K562 (cell line): Measurements from ENCODE around the gene PPL. TPM values are rescaled to one million over a fixed set of nuclear protein-coding genes. Genes with fewer than 3 reads are reported as not detected.

Experiments used
- ATAC-seq: fragments of 200-7000 bp; cut with Tn5 transposase; 3 replicates; pipeline ENCODE4 v1.9.1; 2020; ENCODE audit warnings: moderate library complexity
- BruUV-seq: library from RNA; stranded (reverse); fragments of 400-500 nt; replicated peaks from 2 replicates; lab custom pipeline; 2021; lab: Mats Ljungman, UMichigan
- CTCF ChIA-PET: fragments of 300-600 bp; formaldehyde crosslinking; extraction: SDS; loops from one replicate; lab custom pipeline; 2021; ENCODE audit warnings: low intra/inter-chr PET ratio; lab: Yijun Ruan, JAX
- POLR2A ChIA-PET: fragments of 300-600, 350-650 bp; sonication (Branson Sonifier 250); formaldehyde crosslinking; extraction: SDS; loops from one replicate; lab custom pipeline; 2021; ENCODE audit warnings: antibody characterized with exemption, inconsistent platforms; lab: Yijun Ruan, JAX
- DNase-seq, 4 experiments: peaks; one replicate each; pipeline versions ENCODE4 v3.0.0 to v3.0.0-alpha.2; 2011 to 2018; ENCODE audit warnings: low spot score in 3 of 4, mixed read lengths in 3 of 4; ENCODE audit errors: extremely low read depth in 1 of 4
- FAIRE-seq: peaks from 2 replicates; lab custom pipeline; 2011; peaks lifted over from hg19 to GRCh38; lab: Jason Lieb, UNC
- H2AFZ ChIP-seq: 2 replicates; pipeline ENCODE4 v1.6.0; 2011; ENCODE audit warnings: low read depth, low read length, control low read depth, inconsistent platforms
- H3K27ac ChIP-seq: fragments of 200-600 bp; 3 replicates; pipeline ENCODE4 v1.8.0; 2011; ENCODE audit warnings: low read depth, mild to moderate bottlenecking, control low read depth, inconsistent platforms, low read length, moderate library complexity, mixed read lengths; ENCODE audit errors: extremely low read depth
- H3K27me3 ChIP-seq, 2 experiments: fragments of 300-600 bp in 1 of 2; 2 replicates in 1 of 2; 3 replicates in 1 of 2; pipeline versions ENCODE4 v1.6.0 to v1.8.0; 2011; ENCODE audit warnings: inconsistent platforms in 2 of 2, low read length in 2 of 2, mild to moderate bottlenecking in 1 of 2, mixed read lengths in 1 of 2, moderate library complexity in 1 of 2; ENCODE audit not compliant: control insufficient read depth in 2 of 2, insufficient read depth in 2 of 2
- H3K36me3 ChIP-seq: fragments of 300-600 bp; 3 replicates; pipeline ENCODE4 v1.8.0; 2011; ENCODE audit warnings: mild to moderate bottlenecking, low read length, inconsistent platforms; ENCODE audit not compliant: control insufficient read depth, insufficient read depth
- H3K4me1 ChIP-seq, 2 experiments: fragments of 200-600 bp in 1 of 2; replicated peaks in 1 of 2; 2 replicates in 1 of 2; 3 replicates in 1 of 2; pipeline versions ENCODE4 v1.5.1 to v1.8.0; 2011; ENCODE audit warnings: inconsistent platforms in 2 of 2, low read length in 2 of 2, mild to moderate bottlenecking in 1 of 2, mixed read lengths in 1 of 2, moderate library complexity in 1 of 2; ENCODE audit not compliant: control insufficient read depth in 2 of 2, insufficient read depth in 2 of 2
- H3K4me2 ChIP-seq: 2 replicates; pipeline ENCODE4 v1.6.1; 2011; ENCODE audit warnings: low read length, control low read depth, inconsistent platforms, mixed read lengths; ENCODE audit not compliant: insufficient read depth
- H3K4me3 ChIP-seq: fragments of 200-600 bp; sonication (generic), shearing (Covaris generic); 2 replicates; pipeline ENCODE4 v1.5.1; 2016; ENCODE audit warnings: control low read depth, inconsistent platforms
- H3K79me2 ChIP-seq: fragments of 200-600 bp; 3 replicates; pipeline ENCODE4 v1.8.0; 2011; ENCODE audit warnings: low read length, inconsistent platforms; ENCODE audit not compliant: control insufficient read depth, insufficient read depth
- H3K9ac ChIP-seq, 2 experiments: 2 replicates each; pipeline versions ENCODE4 v1.6.0 to v1.6.1; 2011; ENCODE audit warnings: low read depth in 2 of 2, low read length in 2 of 2, control low read depth in 1 of 2, inconsistent platforms in 1 of 2, mild to moderate bottlenecking in 1 of 2, mixed read lengths in 1 of 2; ENCODE audit not compliant: insufficient read depth in 1 of 2
- H3K9me1 ChIP-seq: one replicate; pipeline ENCODE4 v1.6.0; 2011; ENCODE audit warnings: inconsistent platforms, mild to moderate bottlenecking, low read length, moderate library complexity; ENCODE audit not compliant: control insufficient read depth, insufficient read depth
- H3K9me3 ChIP-seq: replicated peaks from 2 replicates; pipeline ENCODE4 v1.5.1; 2011; ENCODE audit warnings: low read depth, low read length, inconsistent platforms; ENCODE audit not compliant: control insufficient read depth, insufficient read depth
- H4K20me1 ChIP-seq: replicated peaks from 2 replicates; pipeline ENCODE4 v1.6.1; 2011; ENCODE audit warnings: low read length, inconsistent platforms, mixed read lengths; ENCODE audit not compliant: control insufficient read depth, insufficient read depth
- BCOR ChIP-seq: fragments of 450-650 bp; IDR thresholded peaks from 2 replicates; pipeline ENCODE4 v1.6.1; 2016
- BRD4 ChIP-seq: fragments of 200-600 bp; sonication (generic); IDR thresholded peaks from 2 replicates; pipeline ENCODE4 v1.6.1; 2017; ENCODE audit warnings: inconsistent platforms
- BRF1 ChIP-seq: IDR thresholded peaks from 3 replicates; pipeline ENCODE4 v1.6.1; 2011; ENCODE audit warnings: borderline replicate concordance, mild to moderate bottlenecking; ENCODE audit not compliant: insufficient read length; ENCODE audit errors: extremely low read depth
- CBX3 ChIP-seq, 2 experiments: IDR thresholded peaks; 1 replicate in 1 of 2; 2 replicates in 1 of 2; pipeline ENCODE4 v1.6.1; 2012; ENCODE audit warnings: inconsistent platforms in 2 of 2, low read length in 2 of 2, borderline replicate concordance in 1 of 2, control low read depth in 1 of 2
- CEBPZ ChIP-seq: fragments of 150-350 bp; IDR thresholded peaks from 2 replicates; pipeline ENCODE4 v1.6.1; 2014; ENCODE audit warnings: low read depth, mild to moderate bottlenecking, low read length, borderline replicate concordance
- CTBP1 ChIP-seq: fragments of 450-650 bp; IDR thresholded peaks from 2 replicates; pipeline ENCODE4 v1.6.1; 2016; ENCODE audit warnings: borderline replicate concordance
- HMG20A ChIP-seq: fragments of 450-650 bp; formaldehyde crosslinking; conservative IDR thresholded peaks from 2 replicates; pipeline ENCODE4 v1.4.0; 2020; ENCODE audit warnings: mild to moderate bottlenecking, mixed read lengths
- HMGXB4 ChIP-seq: sonication (generic); formaldehyde crosslinking; IDR thresholded peaks from 2 replicates; pipeline ENCODE4 v1.8.1; 2023; ENCODE audit warnings: mild to moderate bottlenecking, missing genetic modification reagents
- ZNF280A ChIP-seq: fragments of 450-650 bp; IDR thresholded peaks from 2 replicates; pipeline ENCODE4 v1.6.1; 2018; ENCODE audit warnings: mild to moderate bottlenecking, low read depth; ENCODE audit not compliant: partially characterized antibody
- ZNF395 ChIP-seq: fragments of 200-800 bp; sonication (Bioruptor generic); IDR thresholded peaks from 2 replicates; pipeline ENCODE4 v1.6.1; 2017; ENCODE audit warnings: missing genetic modification characterization, missing compliant biosample characterization
- WGBS: fragments of 100-300 bp; shearing (Covaris generic); methylation state at CpG from one replicate; pipeline ENCODE4 v1.1.6; 2016; ENCODE audit warnings: low coverage, mixed read lengths; ENCODE audit not compliant: insufficient coverage; ENCODE audit errors: missing lambda C conversion rate; 5-methylcytosine and 5-hydroxymethylcytosine counted together
- in situ Hi-C: fragments of 300-500 bp; cut with MboI; formaldehyde crosslinking; loops from 4 replicates; pipeline ENCODE4 v1.15.0; 2018; ENCODE audit warnings: inconsistent platforms, mixed read lengths
- intact Hi-C: fragments of 100-400 bp; cut with micrococcal nuclease; formaldehyde crosslinking; loops from 2 replicates; pipeline ENCODE4 v1.14.2; 2022
- polyA plus RNA-seq, 8 experiments: library from polyadenylated mRNA; depleted of rRNA in 4 of 8; stranded (reverse) in 5 of 8; unstranded in 3 of 8; fragments of >200 nt; fragmentation: Nextera tagmentation in 2 of 8; fragmentation: Illumina TruSeq in 1 of 8; extraction: Ambion mirVana in 2 of 8; extraction: Trizol in 1 of 8; gene quantifications; 2 replicates each; pipeline versions ENCODE4 v1.2.1 to v1.2.3, GENCODE V29; 2011 to 2014; ENCODE audit warnings: inconsistent platforms in 1 of 8, missing spikeins in 1 of 8
- total RNA-seq, 7 experiments: library from RNA; depleted of rRNA in 6 of 7; stranded (reverse); fragments of >200 nt in 6 of 7; fragmentation: Illumina TruSeq in 2 of 7; extraction: Trizol in 2 of 7; gene quantifications; 2 replicates each; pipeline versions ENCODE4 v1.2.1 to v1.2.3, GENCODE V29; 2011 to 2021; ENCODE audit warnings: low replicate concordance in 1 of 7
- TF ChIP-seq, protein P1 (sequence below): fragments of 450-650 bp; formaldehyde crosslinking; IDR thresholded peaks from 2 replicates; pipeline ENCODE4 v1.4.0; 2020; ENCODE audit warnings: mild to moderate bottlenecking
- TF ChIP-seq, protein P2 (sequence below): fragments of 250-450 bp; sonication (Bioruptor Pico); IDR thresholded peaks from 2 replicates; pipeline ENCODE4 v1.8.0; 2021; ENCODE audit warnings: moderate library complexity, mild to moderate bottlenecking, inconsistent platforms

Gene PPL
- total and polyA plus RNA-seq, 9 of the 15 experiments (the other 6 are each of a cell fraction or from before 2014, with no cell fraction given): 0.01 to 0.15 (median 0.07) TPM; not detected in 3

GRCh38 chr16:4926928-4927327 is 10.0 kb downstream of the PPL start:
- ATAC-seq: no peak
- no peaks in the 10 kb centered on the region for H3K9me1 ChIP-seq
- 0 out of 2 replicates have a peak, but pooled peaks cover 6% of the 10 kb centered on the region for H4K20me1 ChIP-seq
- DNase-seq: no peak
- peaks cover 0 to 5% of the 10 kb centered on the region in 2 experiments; a peak in 2 of 5 replicates for H3K4me1 ChIP-seq
- no peak overlapping the region for H3K9ac ChIP-seq
- intact Hi-C loops (no loop called here), in situ Hi-C loops (no loop called here)
- H3K27me3 ChIP-seq: peaks cover 34 to 61% of the 10 kb centered on the region in 2 experiments
- peak; percentile 15 for FAIRE-seq
- no peaks in the 10 kb centered on the region for H3K36me3 ChIP-seq
- no peak overlapping the region for H3K4me3 ChIP-seq
- H2AFZ ChIP-seq: no peak overlapping the region
- H3K79me2 ChIP-seq: no peaks in the 10 kb centered on the region
- 17% methylated on average over 2 of the region's 2 CpGs for WGBS
- ChIA-PET CTCF (no interaction called here), POLR2A (interaction anchor here (0.6 to 0.7 kb wide), 2 partner anchors 666 to 911 kb away, joined by 3 read pairs; no protein-coding TSS in a partner anchor)
- H3K27ac ChIP-seq: no peak overlapping the region
- BruUV-seq: no TSS peak
- H3K4me2 ChIP-seq: no peak overlapping the region
- no peaks in the 10 kb centered on the region; the same call in 1 of the 2 replicates for H3K9me3 ChIP-seq
- TF ChIP-seq HMGXB4 (no peak), CBX3 (IDR thresholded peaks at IDR 0.05; ENCODE audit: borderline replicate concordance in 1 of 2, low read length in 2 of 2) (peak in 1 of 2 experiments; percentile 51; a peak in 1 of 3 replicates), HMG20A (CRISPR knock-in tag) (no peak), BRD4 (no peak), BCOR (peak; percentile 29; the same call in 1 of the 2 replicates), BRF1 (no peak), ZNF395 (no peak), CEBPZ (no peak), CTBP1 (no peak), ZNF280A (peak; percentile 28)
- TF ChIP-seq, protein P1, sequence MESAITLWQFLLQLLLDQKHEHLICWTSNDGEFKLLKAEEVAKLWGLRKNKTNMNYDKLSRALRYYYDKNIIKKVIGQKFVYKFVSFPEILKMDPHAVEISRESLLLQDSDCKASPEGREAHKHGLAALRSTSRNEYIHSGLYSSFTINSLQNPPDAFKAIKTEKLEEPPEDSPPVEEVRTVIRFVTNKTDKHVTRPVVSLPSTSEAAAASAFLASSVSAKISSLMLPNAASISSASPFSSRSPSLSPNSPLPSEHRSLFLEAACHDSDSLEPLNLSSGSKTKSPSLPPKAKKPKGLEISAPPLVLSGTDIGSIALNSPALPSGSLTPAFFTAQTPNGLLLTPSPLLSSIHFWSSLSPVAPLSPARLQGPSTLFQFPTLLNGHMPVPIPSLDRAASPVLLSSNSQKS (CRISPR knock-in tag): no peak
- TF ChIP-seq, protein P2, sequence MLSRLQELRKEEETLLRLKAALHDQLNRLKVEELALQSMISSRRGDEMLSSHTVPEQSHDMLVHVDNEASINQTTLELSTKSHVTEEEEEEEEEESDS (CRISPR knock-in tag): no peak
